H7 (cell line): ENCODE results near the gene TBC1D16. TPM values are rescaled to one million over a fixed set of nuclear protein-coding genes. Genes with fewer than 3 reads are reported as not detected.

Experiments
- DNase-seq: peaks from one replicate; pipeline ENCODE4 v3.0.0; 2012
- H3K27me3 ChIP-seq: 2 replicates; pipeline ENCODE4 v1.6.0; 2011; ENCODE audit warnings: mild to moderate bottlenecking, low read length; ENCODE audit not compliant: control insufficient read depth, insufficient read depth
- H3K36me3 ChIP-seq: replicated peaks from 2 replicates; pipeline ENCODE4 v1.5.1; 2011; ENCODE audit warnings: low read length; ENCODE audit not compliant: control insufficient read depth, insufficient read depth
- H3K4me3 ChIP-seq: 2 replicates; pipeline ENCODE4 v1.5.1; 2011; ENCODE audit warnings: low read depth, mild to moderate bottlenecking, control low read depth, low read length, moderate library complexity; ENCODE audit not compliant: insufficient read depth
- total RNA-seq: library from RNA; depleted of rRNA; stranded (reverse); fragments of >200 nt; shearing (Covaris generic); gene quantifications from 2 replicates; pipeline ENCODE4 v1.2.3, GENCODE V29; 2014

TBC1D16 gene
- total RNA-seq, 1 experiment from 2014 or later = 95.8 TPM

- peak; percentile 41 for DNase-seq
- H3K27me3 ChIP-seq = no peaks in the 10 kb centered on the region
- no peak overlapping the region for H3K4me3 ChIP-seq
- peaks cover 21% of the 10 kb centered on the region for H3K36me3 ChIP-seq
These were observed 88.2 kb downstream of the TBC1D16 start for GRCh38 chr17:79947351-79948031.

- Histone ChIP-seq H3K36me3 (peaks cover 22% of the 10 kb centered on the region), H3K27me3 (no peaks in the 10 kb centered on the region), H3K4me3 (no peak overlapping the region)
- peak; percentile 43 for DNase-seq
These were observed 89.1 kb downstream of the TBC1D16 start for GRCh38 chr17:79946352-79947231.

- H3K27me3 ChIP-seq = no peaks in the 10 kb centered on the region
- no peak overlapping the region for H3K4me3 ChIP-seq
- peak; percentile 44 for DNase-seq
- H3K36me3 ChIP-seq = peaks cover 22% of the 10 kb centered on the region
These were observed 89.9 kb downstream of the TBC1D16 start for GRCh38 chr17:79945591-79946255.

- no peak overlapping the region for H3K4me3 ChIP-seq
- peaks cover 25% of the 10 kb centered on the region for H3K36me3 ChIP-seq
- no peaks in the 10 kb centered on the region for H3K27me3 ChIP-seq
- DNase-seq = no peak
These were observed 90.8 kb downstream of the TBC1D16 start for GRCh38 chr17:79944821-79945391.

GRCh38 chr17:79944251-79944812, 91.3 kb downstream of the TBC1D16 start:
- Histone ChIP-seq H3K27me3 (no peaks in the 10 kb centered on the region), H3K36me3 (peaks cover 30% of the 10 kb centered on the region), H3K4me3 (no peak overlapping the region)
- DNase-seq = peak; percentile 56

- Histone ChIP-seq H3K27me3 (no peaks in the 10 kb centered on the region), H3K4me3 (no peak overlapping the region), H3K36me3 (peaks cover 35% of the 10 kb centered on the region)
- DNase-seq = peak; percentile 51
These were observed 92.1 kb downstream of the TBC1D16 start for GRCh38 chr17:79943347-79944241.

GRCh38 chr17:79942591-79943346, 92.9 kb downstream of the TBC1D16 start:
- Histone ChIP-seq H3K4me3 (no peak overlapping the region), H3K36me3 (peaks cover 31% of the 10 kb centered on the region), H3K27me3 (no peaks in the 10 kb centered on the region)
- peak; percentile 49 for DNase-seq

GRCh38 chr17:79942011-79942405, 93.7 kb downstream of the TBC1D16 start:
- H3K4me3 ChIP-seq = no peak overlapping the region
- peaks cover 29% of the 10 kb centered on the region for H3K36me3 ChIP-seq
- H3K27me3 ChIP-seq = no peaks in the 10 kb centered on the region
- DNase-seq = peak; percentile 45

GRCh38 chr17:79941088-79942010, 94.3 kb downstream of the TBC1D16 start:
- Histone ChIP-seq H3K36me3 (peaks cover 27% of the 10 kb centered on the region), H3K27me3 (no peaks in the 10 kb centered on the region), H3K4me3 (no peak overlapping the region)
- DNase-seq = peak; percentile 41

- no peaks in the 10 kb centered on the region for H3K27me3 ChIP-seq
- H3K36me3 ChIP-seq = peaks cover 26% of the 10 kb centered on the region
- no peak for DNase-seq
- H3K4me3 ChIP-seq = no peak overlapping the region
These were observed 95.1 kb downstream of the TBC1D16 start for GRCh38 chr17:79940459-79941087.

- Histone ChIP-seq H3K27me3 (no peaks in the 10 kb centered on the region), H3K36me3 (peaks cover 25% of the 10 kb centered on the region)
- DNase-seq = no peak
These were observed 95.8 kb downstream of the TBC1D16 start for GRCh38 chr17:79939755-79940458.

More at GRCh38 chr17:79939755-79940458, 95.8 kb downstream of the TBC1D16 start:
- H3K4me3 ChIP-seq = no peak overlapping the region
